KBM-7 (cell line): ENCODE measurements around the gene CHID1.

Experiments used
- DNase-seq: peaks from one replicate; pipeline ENCODE4 v3.0.0-alpha.2; 2015
- in situ Hi-C: fragments of 300-500 bp; cut with MboI; formaldehyde crosslinking; loops from 2 replicates; pipeline ENCODE4 v1.14.3; 2020; ENCODE audit warnings: low sequenced_read_pairs, low pct_unique_long_range_greater_than_20kb, mixed read lengths

The CHID1 gene

DNA sequence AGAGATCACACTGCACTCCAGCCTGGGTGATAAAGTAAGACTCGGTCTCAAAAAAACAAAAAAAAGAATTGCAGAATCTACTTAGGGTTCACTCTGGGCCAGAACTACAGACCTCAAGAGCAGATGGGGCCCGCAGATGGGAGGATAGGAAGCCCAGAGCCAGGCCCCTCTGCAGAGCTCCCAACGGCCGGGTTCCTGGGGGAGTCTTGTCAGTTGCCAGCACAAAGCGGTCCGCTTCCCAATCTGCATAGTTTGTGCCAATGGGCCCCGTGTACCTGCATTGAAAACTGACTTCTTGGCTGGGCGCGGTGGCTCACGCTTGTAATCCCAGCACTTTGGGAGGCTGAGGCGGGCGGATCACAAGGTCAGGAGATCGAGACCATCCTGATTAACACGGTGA is 1.7 kb upstream of the CHID1 start:
- no peak for DNase-seq
- in situ Hi-C loops = no loop called here

- in situ Hi-C loops = no loop called here
- DNase-seq = no peak
These were observed 1.2 kb upstream of the CHID1 start for GRCh38 chr11:911890-912219.

- peak; percentile 55 for DNase-seq
- in situ Hi-C loops = no loop called here
These were observed 650 bp upstream of the CHID1 start for GRCh38 chr11:911031-911889.

DNA sequence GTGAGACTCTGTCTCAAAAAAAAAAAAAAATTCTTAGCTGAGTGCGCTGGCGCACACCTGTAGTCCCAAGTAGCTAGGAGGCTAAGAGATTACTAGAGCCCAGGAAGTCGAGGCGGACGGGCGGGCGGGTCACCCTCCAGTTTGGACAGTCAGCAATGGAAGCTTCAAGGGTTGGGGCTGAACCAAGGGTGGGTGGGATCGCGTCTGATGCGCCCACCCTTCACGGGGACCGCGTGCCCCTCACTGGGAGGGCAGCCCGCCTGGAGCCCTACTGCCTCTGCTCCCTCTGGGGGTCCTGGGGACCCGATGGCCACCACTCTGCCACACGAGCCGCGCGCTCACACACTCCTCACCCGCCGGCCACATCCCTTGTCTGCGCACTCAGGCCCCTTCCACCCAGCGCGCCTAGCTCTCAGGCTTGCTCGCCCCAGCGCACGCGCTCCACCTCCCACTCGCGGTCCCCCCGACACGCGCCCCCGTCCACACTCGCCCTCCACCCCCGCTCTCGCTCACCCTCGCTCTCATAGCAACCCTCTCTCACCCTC is 494 bp downstream of the CHID1 start:
- no peak for DNase-seq
- in situ Hi-C loops = no loop called here

GRCh38 chr11:909406-909805 is 1.2 kb downstream of the CHID1 start:
- in situ Hi-C loops = no loop called here
- no peak for DNase-seq

- DNase-seq = no peak
- in situ Hi-C loops = no loop called here
These were observed 2.3 kb downstream of the CHID1 start for GRCh38 chr11:908273-908672.

- in situ Hi-C loops = no loop called here
These were observed 2.9 kb downstream of the CHID1 start for GRCh38 chr11:907668-908067.

DNA sequence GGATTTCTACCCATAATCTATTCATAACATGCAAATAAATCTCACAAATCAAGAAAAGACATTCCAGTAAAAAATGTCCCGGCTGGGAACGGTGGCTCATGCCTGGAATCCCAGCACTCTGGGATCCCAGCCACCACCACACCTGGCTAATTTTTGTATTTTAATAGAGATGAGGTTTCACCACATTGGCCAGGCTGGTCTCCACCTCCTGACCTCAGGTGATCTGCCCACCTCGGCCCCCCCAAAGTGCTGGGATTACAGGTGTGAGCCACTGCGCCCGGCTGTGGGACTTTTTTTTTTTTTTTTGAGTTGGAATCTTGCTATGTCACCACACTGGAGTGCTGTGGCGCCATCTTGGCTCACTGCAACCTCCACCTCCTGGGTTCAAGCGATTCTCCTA is 4.7 kb downstream of the CHID1 start:
- DNase-seq = no peak
- in situ Hi-C loops = no loop called here

More at GRCh38 chr11:907668-908067, 2.9 kb downstream of the CHID1 start:
- no peak for DNase-seq

DNA sequence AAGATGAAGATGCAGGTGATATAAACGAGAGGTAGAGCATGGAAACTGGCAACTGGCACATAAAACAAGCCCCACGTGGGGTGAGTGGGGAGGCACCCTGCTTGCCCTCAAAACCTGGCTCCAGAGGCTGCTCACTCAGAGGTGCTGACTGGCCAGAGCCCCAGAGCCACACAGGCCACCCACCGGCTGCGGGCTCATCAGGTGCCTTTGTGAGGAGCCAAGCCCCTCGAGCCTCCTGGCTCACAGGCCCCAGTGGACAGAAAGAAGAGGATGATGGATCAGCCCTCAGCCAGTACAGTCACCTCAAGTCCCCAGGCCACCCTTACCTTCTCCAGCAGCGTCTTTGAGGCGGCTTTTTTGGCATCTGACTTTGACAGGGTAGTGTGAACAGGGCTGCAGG is 6.2 kb downstream of the CHID1 start:
- DNase-seq = no peak
- in situ Hi-C loops = no loop called here

DNA sequence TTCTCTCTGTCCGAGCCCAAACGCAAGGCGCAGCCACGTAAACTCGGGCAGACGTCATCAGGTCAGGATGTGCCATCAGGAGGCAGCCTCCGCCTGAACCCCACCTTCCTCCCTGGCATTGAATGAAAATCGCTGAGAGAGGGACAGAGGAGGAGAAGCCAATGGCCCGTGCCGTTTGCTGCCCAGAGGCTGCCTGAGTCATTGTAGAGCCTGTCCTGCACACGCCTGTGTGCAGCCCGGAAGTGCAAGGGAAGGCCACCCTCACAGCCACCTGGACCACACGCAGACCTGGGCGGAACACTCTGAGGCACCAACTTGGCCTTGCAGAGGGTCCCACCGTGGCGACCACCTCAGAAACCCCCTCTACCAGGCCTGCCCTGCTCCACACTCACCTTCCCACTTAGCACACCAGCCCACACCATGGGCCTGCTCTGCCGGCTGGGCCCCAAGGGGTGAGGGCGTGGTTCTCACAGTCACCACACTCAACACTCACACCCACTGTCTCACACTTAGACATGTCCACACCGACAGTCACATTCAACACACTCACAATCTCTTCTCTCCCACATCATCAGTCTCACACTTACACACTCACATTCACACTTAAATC is 9.1 kb downstream of the CHID1 start:
- in situ Hi-C loops = no loop called here
- no peak for DNase-seq

DNA sequence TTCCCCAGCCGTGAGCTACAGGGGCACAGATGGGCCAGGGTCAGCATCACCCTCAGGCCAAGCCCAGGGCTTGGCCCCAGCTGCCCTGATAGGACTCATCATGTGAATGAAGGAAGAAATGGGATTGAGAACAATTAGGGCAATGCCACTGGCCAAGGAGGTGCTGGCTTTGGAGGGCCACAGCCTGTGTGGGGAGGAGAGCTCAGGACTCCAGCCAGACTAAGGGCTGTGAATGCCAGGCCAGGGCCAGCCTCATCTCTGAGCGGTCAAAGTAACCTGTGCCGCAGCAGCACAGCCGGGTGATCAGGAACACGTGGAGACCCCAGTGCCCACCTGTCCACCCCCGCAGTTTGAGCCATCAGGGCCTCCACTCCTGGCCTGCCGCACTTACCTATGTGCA is 10.1 kb downstream of the CHID1 start:
- DNase-seq = no peak
- in situ Hi-C loops = no loop called here

DNA sequence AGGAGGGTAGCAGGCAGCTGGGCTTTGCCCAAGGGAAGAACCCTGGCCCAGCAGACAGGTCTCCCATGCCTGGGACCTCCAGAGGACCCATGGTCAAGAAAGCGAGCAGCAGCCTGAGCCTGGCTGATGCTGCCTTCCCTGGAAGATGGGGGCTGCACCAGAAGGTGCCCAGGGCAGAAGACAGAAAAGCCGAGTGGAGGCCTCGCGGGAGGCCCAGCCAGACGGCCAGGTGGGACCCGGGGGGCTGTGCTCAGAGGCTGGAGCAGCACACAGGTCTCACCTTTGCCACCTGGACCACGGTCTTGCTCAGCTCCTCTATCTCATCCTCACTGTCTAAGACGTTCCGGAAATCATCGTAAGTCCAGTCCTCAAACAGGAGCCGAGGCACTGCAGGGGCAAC is 10.9 kb downstream of the CHID1 start:
- in situ Hi-C loops = no loop called here
- no peak for DNase-seq

- no peak for DNase-seq
- in situ Hi-C loops = no loop called here
These were observed 11.9 kb downstream of the CHID1 start for GRCh38 chr11:898540-899190.

DNA sequence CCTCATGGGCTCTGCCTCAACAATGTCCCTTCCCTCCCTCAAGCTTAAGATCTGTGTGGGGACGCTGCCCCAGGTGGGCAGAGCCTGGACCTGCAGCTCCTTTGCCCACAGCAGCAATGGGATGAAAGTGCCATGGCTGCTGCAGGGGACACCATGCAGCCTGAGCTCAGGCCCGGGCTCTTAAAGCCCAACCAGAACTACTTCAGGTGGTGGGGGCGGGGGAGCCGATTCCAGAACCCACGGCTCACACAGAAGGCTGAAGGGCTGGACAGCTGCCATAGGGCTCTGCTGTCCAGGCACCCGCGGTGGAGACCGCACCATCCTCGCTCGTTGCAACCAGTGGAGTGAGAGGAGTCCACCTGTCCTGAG is 12.5 kb downstream of the CHID1 start:
- DNase-seq = peak; percentile 35
- in situ Hi-C loops = no loop called here

GRCh38 chr11:897253-898142 is 13.1 kb downstream of the CHID1 start:
- in situ Hi-C loops = no loop called here

GRCh38 chr11:895331-896110 is 15.1 kb downstream of the CHID1 start:
- DNase-seq = no peak
- in situ Hi-C loops = no loop called here

More at GRCh38 chr11:897253-898142, 13.1 kb downstream of the CHID1 start:
- no peak for DNase-seq

DNA sequence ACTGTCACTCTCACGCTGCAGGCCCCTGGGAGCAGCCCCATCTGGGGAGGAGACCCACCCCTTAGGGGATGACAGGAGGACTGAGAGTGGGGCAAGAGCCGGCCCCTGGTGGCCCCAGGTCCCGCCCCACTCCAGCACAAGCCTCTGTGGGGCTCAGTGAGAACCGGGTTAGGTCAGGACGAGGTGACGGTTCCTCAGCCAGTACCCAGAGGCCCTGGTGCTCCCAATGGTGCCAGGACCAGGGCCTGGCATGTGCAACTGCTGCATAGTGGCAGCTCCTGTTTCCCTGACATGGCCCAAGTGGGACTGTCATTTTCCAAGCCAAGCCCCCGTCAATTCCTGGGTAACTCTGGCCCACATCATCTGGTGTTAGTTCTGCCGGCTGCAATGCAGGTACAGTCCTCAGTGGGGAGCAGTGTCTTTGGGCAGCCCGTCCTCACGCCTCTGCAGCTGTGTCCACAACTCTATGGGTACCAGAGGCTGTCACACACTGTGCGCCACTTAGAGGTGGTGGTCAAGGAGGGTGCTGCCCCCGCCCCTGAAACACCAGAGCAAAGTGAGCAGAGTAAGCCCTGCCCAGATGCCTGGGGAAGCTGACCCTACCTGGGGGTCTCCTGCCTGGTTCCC is 15.9 kb downstream of the CHID1 start:
- DNase-seq = no peak
- in situ Hi-C loops = no loop called here

GRCh38 chr11:893008-893654 is 17.5 kb downstream of the CHID1 start:
- in situ Hi-C loops = no loop called here
- DNase-seq = no peak
